Measurements from ENCODE around the gene GABBR2.

The GABBR2 gene

DNA sequence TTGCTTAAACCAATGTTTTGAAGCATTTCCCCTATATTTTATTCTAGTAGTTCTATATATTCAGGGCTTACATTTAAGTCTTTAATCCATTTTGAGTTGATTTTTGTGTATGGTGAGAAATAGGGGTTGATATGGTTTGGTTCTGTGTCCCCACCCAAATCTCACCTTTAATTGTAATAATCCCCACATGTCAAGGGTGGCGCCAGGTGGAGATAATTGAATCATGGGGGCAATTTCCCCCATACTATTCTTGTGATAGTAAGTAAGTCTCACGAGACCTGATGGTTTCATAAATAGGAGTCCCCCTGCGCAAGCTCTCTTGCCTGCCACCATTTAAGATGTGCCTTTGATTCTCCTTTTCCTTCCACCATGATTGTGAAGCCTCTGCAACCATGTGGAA, 361.1 kb downstream of the GABBR2 start:
- H3K4me3 ChIP-seq (ENCODE audit: low read depth, low read length), result no peak overlapping the region
- TF ChIP-seq, protein P1, sequence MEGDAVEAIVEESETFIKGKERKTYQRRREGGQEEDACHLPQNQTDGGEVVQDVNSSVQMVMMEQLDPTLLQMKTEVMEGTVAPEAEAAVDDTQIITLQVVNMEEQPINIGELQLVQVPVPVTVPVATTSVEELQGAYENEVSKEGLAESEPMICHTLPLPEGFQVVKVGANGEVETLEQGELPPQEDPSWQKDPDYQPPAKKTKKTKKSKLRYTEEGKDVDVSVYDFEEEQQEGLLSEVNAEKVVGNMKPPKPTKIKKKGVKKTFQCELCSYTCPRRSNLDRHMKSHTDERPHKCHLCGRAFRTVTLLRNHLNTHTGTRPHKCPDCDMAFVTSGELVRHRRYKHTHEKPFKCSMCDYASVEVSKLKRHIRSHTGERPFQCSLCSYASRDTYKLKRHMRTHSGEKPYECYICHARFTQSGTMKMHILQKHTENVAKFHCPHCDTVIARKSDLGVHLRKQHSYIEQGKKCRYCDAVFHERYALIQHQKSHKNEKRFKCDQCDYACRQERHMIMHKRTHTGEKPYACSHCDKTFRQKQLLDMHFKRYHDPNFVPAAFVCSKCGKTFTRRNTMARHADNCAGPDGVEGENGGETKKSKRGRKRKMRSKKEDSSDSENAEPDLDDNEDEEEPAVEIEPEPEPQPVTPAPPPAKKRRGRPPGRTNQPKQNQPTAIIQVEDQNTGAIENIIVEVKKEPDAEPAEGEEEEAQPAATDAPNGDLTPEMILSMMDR (IDR thresholded peaks at IDR 0.05; ENCODE audit: control insufficient read depth, extremely low read depth, insufficient read depth), result no peak
- no peak for DNase-seq (ENCODE audit: low read depth)

DNA sequence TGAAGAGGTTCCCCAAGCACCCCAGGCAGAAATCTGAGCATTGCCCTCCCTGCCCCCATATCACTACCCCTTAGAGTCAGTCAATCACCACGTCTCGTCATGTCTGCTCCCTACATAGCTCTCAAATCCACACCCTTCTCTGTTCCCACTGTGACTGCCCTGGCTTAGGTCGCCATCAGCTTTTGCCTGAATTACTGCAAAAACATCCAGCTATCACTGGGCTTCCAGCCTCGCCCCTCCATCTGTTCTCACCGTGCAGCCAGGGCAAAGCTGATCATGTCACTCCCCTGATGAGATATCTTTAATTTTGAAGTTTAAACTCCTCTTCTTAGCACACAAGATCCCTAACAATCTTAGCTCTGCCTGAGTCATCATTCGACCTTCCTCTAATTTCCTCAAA, 363.7 kb downstream of the GABBR2 start:
- TF ChIP-seq, protein P1 (IDR thresholded peaks at IDR 0.05; ENCODE audit: control insufficient read depth, extremely low read depth, insufficient read depth), result no peak
- no peak for DNase-seq (ENCODE audit: low read depth)
- no peak overlapping the region for H3K4me3 ChIP-seq (ENCODE audit: low read depth, low read length)

DNA sequence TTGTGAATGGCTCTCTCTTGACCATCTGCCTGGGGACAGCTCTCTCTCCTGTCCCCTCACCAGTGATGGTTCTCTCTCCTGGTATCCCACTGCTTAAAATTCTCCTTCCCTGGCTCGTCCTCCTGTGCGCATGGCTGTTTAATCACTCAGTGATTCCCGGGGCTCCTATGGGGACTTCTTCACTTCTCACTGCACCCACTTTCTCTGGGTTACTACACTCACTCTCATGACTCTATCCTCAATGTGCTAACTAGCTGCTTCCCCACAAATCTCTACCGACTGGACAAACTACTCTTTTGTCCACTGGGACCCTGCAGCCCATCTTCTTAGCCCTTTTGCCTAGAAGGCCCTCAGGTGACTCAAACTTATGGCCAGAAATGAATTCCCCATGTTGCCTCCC, 364.2 kb downstream of the GABBR2 start:
- TF ChIP-seq, protein P1 (IDR thresholded peaks at IDR 0.05; ENCODE audit: control insufficient read depth, extremely low read depth, insufficient read depth), result no peak
- DNase-seq (ENCODE audit: low read depth), result no peak
- no peak overlapping the region for H3K4me3 ChIP-seq (ENCODE audit: low read depth, low read length)

DNA sequence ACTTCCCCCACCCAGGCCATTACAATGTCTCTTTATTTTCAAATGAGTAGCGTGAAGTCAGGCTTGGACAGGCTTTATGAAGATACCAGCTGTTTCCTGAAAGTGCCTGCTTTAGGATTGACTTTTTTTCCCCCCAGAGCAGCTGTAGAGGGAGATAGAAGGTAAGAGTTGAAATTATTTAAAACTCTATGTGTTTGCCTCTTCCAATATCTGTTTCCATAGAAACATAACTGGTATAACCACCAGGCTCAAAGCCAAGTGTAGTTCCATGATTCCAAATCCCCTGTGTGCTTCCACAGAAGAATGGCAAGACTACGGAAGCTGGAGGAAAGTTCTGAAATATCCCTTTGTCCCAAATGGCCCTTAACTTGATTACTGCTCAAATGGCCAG, 365.9 kb downstream of the GABBR2 start:
- no peak overlapping the region for H3K4me3 ChIP-seq (ENCODE audit: low read depth, low read length)
- TF ChIP-seq, protein P1 (IDR thresholded peaks at IDR 0.05; ENCODE audit: control insufficient read depth, extremely low read depth, insufficient read depth), result no peak
- no peak for DNase-seq (ENCODE audit: low read depth)

GRCh38 chr9:98342098-98342819, 366.5 kb downstream of the GABBR2 start:
- no peak overlapping the region for H3K4me3 ChIP-seq (ENCODE audit: low read depth, low read length)
- DNase-seq (ENCODE audit: low read depth), result no peak
- TF ChIP-seq, protein P1 (IDR thresholded peaks at IDR 0.05; ENCODE audit: control insufficient read depth, extremely low read depth, insufficient read depth), result no peak

DNA sequence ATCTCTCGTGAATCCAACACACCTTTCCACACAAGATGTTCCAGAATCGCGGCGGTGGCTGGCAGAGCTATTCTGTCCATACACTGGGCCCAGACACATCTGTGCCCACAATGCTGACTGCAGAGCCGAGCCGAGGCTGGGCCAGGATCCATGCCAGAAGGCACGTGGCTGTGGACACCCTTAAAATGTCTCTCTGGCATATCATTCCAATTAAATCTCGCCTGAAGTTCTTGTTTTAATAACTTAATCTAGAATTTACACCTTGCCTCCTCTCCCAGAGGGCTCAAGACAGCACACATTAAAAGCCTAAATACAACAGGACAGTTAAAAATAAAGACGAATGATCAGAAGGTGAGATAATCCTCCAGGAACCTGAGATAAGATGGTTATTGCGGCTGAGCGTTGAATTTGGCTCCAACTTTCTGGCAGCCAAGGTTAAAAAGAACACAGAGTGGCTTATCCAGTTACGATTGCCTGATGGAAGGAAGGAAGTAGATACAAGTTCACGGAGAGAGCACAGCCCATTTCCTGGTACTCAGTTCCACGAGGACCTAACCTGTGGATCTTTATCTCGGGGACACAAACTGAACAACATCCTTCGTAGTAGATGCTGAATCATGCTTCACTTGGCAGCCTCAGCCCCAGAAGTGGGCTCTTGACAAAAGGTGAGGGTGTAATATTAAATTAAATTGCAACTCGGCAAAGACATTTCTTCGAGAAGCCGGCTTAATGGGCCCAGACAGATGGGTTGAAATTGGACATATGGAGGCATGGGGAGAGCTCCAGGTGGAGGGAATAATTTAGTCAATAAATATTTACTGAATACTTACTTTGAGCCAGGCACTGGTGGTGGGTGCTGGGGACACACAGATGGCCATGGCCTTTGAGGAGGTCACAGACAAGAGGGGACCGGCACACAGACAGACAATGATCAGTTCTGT, 367.3 kb downstream of the GABBR2 start:
- H3K4me3 ChIP-seq (ENCODE audit: low read depth, low read length), result no peak overlapping the region
- DNase-seq (ENCODE audit: low read depth), result peak; percentile 87

More for the DNA sequence above, 367.3 kb downstream of the GABBR2 start:
- TF ChIP-seq, protein P1 (IDR thresholded peaks at IDR 0.05; ENCODE audit: control insufficient read depth, extremely low read depth, insufficient read depth), result no peak

All from LNCaP clone FGC (cell line).